ENCODE results near the gene RAB7A. TPM values are rescaled to one million over a fixed set of nuclear protein-coding genes. Genes with fewer than 3 reads are reported as not detected.
"Not testable (repeated sequence)": the region's sequence is repeated elsewhere in the genome, so short reads cannot be mapped to it uniquely, and the experiment has no call there.

The RAB7A gene
- total and polyA plus RNA-seq, 4 donors, result 125 to 211 (median 164) TPM

DNA sequence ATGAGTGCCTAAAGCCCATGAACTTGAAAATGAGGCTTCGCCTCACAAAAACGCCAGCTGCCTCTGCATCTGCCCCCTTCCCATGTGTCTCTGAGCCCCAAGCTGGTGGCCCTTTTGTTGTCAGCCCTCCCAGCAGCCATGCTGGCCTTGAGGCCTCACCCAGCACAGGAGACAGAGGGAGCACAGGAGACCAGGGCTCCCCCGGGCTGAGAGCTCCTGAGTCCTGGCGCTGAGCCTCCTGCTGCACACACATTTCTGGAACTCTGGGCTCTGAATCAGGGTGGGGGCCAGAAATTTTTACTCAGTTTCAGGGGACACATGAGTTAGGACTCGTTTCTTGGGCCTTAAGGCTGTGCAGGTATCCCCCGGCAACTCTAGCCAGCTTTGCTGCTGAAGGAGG is 97.0 kb downstream of the RAB7A start:
- Histone ChIP-seq H3K4me1 (ENCODE audit: control insufficient read depth in 1 of 2, insufficient read depth in 2 of 2, low read length in 2 of 2) (no peaks in the 10 kb centered on the region), H3K27me3 (ENCODE audit: control insufficient read depth in 1 of 2, insufficient read depth in 2 of 2, low read length in 1 of 2) (no peaks in the 10 kb centered on the region), H3K9me3 (ENCODE audit: control insufficient read depth, low read length) (no peaks in the 10 kb centered on the region), H3K4me3 (ENCODE audit: low read length in 2 of 2) (no peak overlapping the region), H3K27ac (ENCODE audit: low read depth in 1 of 2, low read length in 2 of 2) (no peak overlapping the region), H3K36me3 (ENCODE audit: control insufficient read depth in 1 of 2, insufficient read depth in 2 of 2, low read length in 1 of 2) (no peaks in the 10 kb centered on the region)
- ATAC-seq (ENCODE audit: low FRiP score), result no peak
- 78 to 84% methylated on average over 6 of the region's 6 CpGs for WGBS, 2 donors
- no peak for DNase-seq
- intact Hi-C loops (cut with DNase I), result no loop called here

DNA sequence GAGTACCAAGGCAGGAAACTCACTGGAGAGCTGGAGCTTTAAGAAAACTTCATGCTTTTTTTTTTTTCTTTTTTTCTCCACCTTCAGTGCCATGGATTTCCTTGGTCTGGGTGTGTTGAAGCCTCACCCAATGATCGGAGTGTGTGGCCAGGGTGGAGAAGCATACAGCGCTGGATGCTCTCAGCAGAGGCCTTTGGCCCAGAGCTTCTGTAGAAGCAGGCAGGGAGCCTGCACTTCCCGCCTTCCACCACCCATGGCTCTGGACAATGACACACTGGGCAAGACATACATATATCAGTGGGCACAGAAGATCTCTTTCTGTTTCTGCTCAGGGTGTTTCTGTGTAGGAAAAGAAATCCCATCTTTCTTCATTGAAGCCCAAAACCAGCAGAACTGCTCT is 97.6 kb downstream of the RAB7A start:
- no peaks in the 10 kb centered on the region for H3K27me3 ChIP-seq (ENCODE audit: control insufficient read depth in 1 of 2, insufficient read depth in 2 of 2, low read length in 1 of 2)
- H3K27ac ChIP-seq (ENCODE audit: low read depth in 1 of 2, low read length in 2 of 2), result peak overlapping the region in 1 of 2 donors; percentile 46
- intact Hi-C loops (cut with DNase I), result no loop called here
- ATAC-seq (ENCODE audit: low FRiP score) (no peak), DNase-seq (no peak)
- no peak overlapping the region for H3K4me3 ChIP-seq (ENCODE audit: low read length in 2 of 2)
- no peaks in the 10 kb centered on the region for H3K4me1 ChIP-seq (ENCODE audit: control insufficient read depth in 1 of 2, insufficient read depth in 2 of 2, low read length in 2 of 2)
- 79% methylated on average over 3 of the region's 3 CpGs for WGBS, 2 donors
- H3K9me3 ChIP-seq (ENCODE audit: control insufficient read depth, low read length), result no peaks in the 10 kb centered on the region
- no peaks in the 10 kb centered on the region for H3K36me3 ChIP-seq (ENCODE audit: control insufficient read depth in 1 of 2, insufficient read depth in 2 of 2, low read length in 1 of 2)

DNA sequence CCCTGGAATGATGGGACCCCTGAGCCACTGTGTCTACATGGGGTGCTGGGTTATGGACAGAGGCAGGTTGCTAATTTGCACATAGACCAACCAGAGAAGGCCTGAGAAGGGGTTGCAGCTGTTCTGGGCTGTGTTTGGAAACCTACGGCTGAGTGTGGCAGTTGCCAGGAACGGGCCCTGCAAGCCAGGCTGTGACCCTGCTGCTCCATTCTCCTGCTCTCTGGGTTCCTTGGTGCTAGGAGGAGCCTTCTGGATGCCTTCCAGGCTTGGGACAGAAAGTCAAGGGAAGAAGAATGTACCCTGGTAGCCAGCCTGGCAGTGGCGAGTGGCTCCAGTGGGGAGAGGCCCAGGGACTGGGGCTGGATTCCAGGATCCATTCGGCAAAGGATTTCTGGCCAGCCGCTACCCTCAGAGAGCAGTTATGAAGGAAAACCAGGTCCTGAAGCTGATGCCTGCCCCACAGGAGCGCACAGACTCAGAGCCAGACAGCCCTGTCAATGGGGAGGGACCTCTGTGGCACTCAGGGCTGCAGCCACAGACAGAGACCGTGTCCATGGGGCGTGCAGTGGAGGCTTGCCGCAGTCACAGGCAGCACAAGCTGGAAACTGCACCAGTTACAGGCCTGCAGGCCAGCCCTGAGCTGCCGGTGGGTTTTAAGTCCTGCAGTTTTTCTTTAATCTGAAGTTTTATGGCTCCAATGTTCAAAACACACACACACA is 98.3 kb downstream of the RAB7A start:
- Histone ChIP-seq H3K27ac (ENCODE audit: low read depth in 1 of 2, low read length in 2 of 2) (peak overlapping the region in 1 of 2 donors; percentile 46), H3K4me1 (ENCODE audit: control insufficient read depth in 1 of 2, insufficient read depth in 2 of 2, low read length in 2 of 2) (no peaks in the 10 kb centered on the region), H3K27me3 (ENCODE audit: control insufficient read depth in 1 of 2, insufficient read depth in 2 of 2, low read length in 1 of 2) (no peaks in the 10 kb centered on the region), H3K9me3 (ENCODE audit: control insufficient read depth, low read length) (no peaks in the 10 kb centered on the region), H3K36me3 (ENCODE audit: control insufficient read depth in 1 of 2, insufficient read depth in 2 of 2, low read length in 1 of 2) (no peaks in the 10 kb centered on the region), H3K4me3 (ENCODE audit: low read length in 2 of 2) (no peak overlapping the region)
- intact Hi-C loops (cut with DNase I), result no loop called here
- peak; percentile 70 for ATAC-seq (ENCODE audit: low FRiP score)
- 37 to 51% methylated on average over 10 of the region's 10 CpGs for WGBS, 2 donors
- no peak for DNase-seq

DNA sequence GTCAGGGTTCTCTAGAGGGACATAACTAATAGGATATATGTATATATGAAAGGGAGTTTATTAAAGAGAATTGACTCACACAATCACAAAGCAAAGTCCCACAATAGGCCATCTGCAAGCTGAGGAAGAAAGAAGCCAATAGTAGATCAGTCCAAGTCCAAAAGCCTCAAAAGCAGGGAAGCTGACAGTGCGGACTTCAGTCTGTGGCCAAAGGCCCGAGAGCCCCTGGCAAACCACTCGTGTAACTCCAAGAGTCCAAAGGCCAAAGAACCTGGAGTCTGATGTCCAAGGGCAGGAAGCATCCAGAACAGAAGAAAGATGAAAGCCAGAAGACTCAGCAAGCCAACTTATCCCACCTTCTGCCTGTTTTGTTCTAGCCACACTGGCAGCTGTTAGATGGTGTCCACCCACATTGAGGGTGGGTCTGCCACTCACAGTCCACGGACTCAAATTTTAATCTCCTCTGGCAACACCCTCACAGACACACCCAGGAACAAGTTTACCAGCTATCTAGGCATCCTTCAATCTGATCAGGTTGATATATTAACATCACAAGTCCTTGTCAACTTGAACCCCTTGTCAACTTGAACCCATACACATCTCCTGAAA is 99.2 kb downstream of the RAB7A start:
- Histone ChIP-seq H3K27me3 (ENCODE audit: control insufficient read depth in 1 of 2, insufficient read depth in 2 of 2, low read length in 1 of 2) (no peaks in the 10 kb centered on the region), H3K4me1 (ENCODE audit: control insufficient read depth in 1 of 2, insufficient read depth in 2 of 2, low read length in 2 of 2) (no peaks in the 10 kb centered on the region), H3K4me3 (ENCODE audit: low read length in 2 of 2) (no peak overlapping the region), H3K9me3 (ENCODE audit: control insufficient read depth, low read length) (no peaks in the 10 kb centered on the region), H3K27ac (ENCODE audit: low read depth in 1 of 2, low read length in 2 of 2) (no peak overlapping the region), H3K36me3 (ENCODE audit: control insufficient read depth in 1 of 2, insufficient read depth in 2 of 2, low read length in 1 of 2) (no peaks in the 10 kb centered on the region)
- ATAC-seq (ENCODE audit: low FRiP score) (no peak), DNase-seq (no peak)
- intact Hi-C loops (cut with DNase I), result no loop called here
- 81 to 82% methylated on average over 4 of the region's 4 CpGs for WGBS, 2 donors

DNA sequence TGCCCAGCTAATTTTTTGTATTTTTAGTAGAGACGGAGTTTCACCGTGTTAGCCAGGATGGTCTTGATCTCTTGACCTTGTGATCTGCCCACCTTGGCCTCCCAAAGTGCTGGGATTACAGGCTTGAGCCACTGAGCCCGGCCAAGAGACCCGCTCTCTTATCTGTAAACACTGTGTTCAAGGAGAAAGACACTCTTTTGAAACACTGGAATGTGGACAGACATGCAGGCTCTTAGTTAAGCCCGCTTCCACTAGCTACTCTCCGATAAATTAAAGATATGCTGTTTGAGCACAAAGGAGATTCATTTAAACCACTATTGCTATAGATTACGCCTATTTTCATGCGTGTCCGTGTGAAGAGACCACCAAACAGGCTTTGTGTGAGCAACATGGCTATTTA is 103.1 kb downstream of the RAB7A start:
- 91 to 92% methylated on average over 9 of the region's 9 CpGs for WGBS, 2 donors
- H3K4me3 ChIP-seq (ENCODE audit: low read length in 2 of 2); H3K27ac ChIP-seq (ENCODE audit: low read depth in 1 of 2, low read length in 2 of 2); DNase-seq; intact Hi-C loops (cut with DNase I); H3K27me3 ChIP-seq (ENCODE audit: control insufficient read depth in 1 of 2, insufficient read depth in 2 of 2, low read length in 1 of 2); H3K9me3 ChIP-seq (ENCODE audit: control insufficient read depth, low read length); H3K4me1 ChIP-seq (ENCODE audit: control insufficient read depth in 1 of 2, insufficient read depth in 2 of 2, low read length in 2 of 2); H3K36me3 ChIP-seq (ENCODE audit: control insufficient read depth in 1 of 2, insufficient read depth in 2 of 2, low read length in 1 of 2); ATAC-seq (ENCODE audit: low FRiP score): not testable (repeated sequence)

- H3K27ac ChIP-seq (ENCODE audit: low read depth in 1 of 2, low read length in 2 of 2); H3K4me3 ChIP-seq (ENCODE audit: low read length in 2 of 2); ATAC-seq (ENCODE audit: low FRiP score); H3K4me1 ChIP-seq (ENCODE audit: control insufficient read depth in 1 of 2, insufficient read depth in 2 of 2, low read length in 2 of 2); H3K27me3 ChIP-seq (ENCODE audit: control insufficient read depth in 1 of 2, insufficient read depth in 2 of 2, low read length in 1 of 2); intact Hi-C loops (cut with DNase I); DNase-seq; H3K36me3 ChIP-seq (ENCODE audit: control insufficient read depth in 1 of 2, insufficient read depth in 2 of 2, low read length in 1 of 2); H3K9me3 ChIP-seq (ENCODE audit: control insufficient read depth, low read length): not testable (repeated sequence)
- WGBS, 2 donors, result 76 to 78% methylated on average over 7 of the region's 7 CpGs
Observed at GRCh38 chr3:128829925-128830625, 104.1 kb downstream of the RAB7A start.

DNA sequence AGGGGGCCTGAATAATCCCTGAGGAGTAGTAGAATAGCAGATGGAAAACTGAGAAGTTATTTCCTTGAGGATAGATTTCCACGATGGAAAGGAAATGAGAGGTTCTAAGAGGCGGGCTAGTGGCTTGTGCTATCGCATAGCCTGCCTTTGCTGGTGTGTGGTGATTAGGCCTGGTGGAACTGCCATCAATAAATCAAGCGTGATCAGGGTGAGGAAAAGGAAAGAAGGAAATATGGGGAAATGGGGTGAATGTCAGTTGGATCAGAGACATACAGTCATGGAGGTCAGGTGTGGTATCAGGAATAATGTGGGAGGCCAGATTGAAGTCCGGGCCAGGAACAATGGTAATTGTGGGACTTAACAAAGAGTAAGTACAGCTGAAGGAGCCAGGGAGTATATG is 104.8 kb downstream of the RAB7A start:
- DNase-seq; H3K27me3 ChIP-seq (ENCODE audit: control insufficient read depth in 1 of 2, insufficient read depth in 2 of 2, low read length in 1 of 2); intact Hi-C loops (cut with DNase I); H3K9me3 ChIP-seq (ENCODE audit: control insufficient read depth, low read length); H3K4me1 ChIP-seq (ENCODE audit: control insufficient read depth in 1 of 2, insufficient read depth in 2 of 2, low read length in 2 of 2); H3K36me3 ChIP-seq (ENCODE audit: control insufficient read depth in 1 of 2, insufficient read depth in 2 of 2, low read length in 1 of 2); H3K4me3 ChIP-seq (ENCODE audit: low read length in 2 of 2); ATAC-seq (ENCODE audit: low FRiP score); H3K27ac ChIP-seq (ENCODE audit: low read depth in 1 of 2, low read length in 2 of 2): not testable (repeated sequence)
- 86 to 88% methylated on average over 5 of the region's 5 CpGs for WGBS, 2 donors

DNA sequence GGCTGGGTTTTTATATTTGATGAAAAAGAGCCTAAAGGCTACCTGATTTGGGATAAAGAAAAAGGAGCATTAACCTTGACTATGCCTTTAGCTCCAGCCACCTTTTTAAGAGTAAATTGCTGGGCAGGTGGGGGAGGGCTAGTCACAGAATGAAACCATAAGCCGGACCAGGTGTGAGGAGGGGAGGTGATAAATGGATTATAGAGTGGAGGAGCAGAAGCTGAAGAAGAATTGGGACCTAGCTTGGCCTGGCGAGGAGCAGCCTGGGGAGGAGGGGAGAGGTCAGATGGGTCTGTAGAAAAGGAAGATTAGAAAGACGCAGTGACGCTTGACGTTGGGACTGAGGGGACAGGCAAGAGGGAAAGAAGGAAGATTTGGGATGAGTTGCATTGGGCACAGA is 107.0 kb downstream of the RAB7A start:
- DNase-seq; H3K4me1 ChIP-seq (ENCODE audit: control insufficient read depth in 1 of 2, insufficient read depth in 2 of 2, low read length in 2 of 2); intact Hi-C loops (cut with DNase I); H3K27me3 ChIP-seq (ENCODE audit: control insufficient read depth in 1 of 2, insufficient read depth in 2 of 2, low read length in 1 of 2); H3K27ac ChIP-seq (ENCODE audit: low read depth in 1 of 2, low read length in 2 of 2); H3K4me3 ChIP-seq (ENCODE audit: low read length in 2 of 2); ATAC-seq (ENCODE audit: low FRiP score); H3K9me3 ChIP-seq (ENCODE audit: control insufficient read depth, low read length); H3K36me3 ChIP-seq (ENCODE audit: control insufficient read depth in 1 of 2, insufficient read depth in 2 of 2, low read length in 1 of 2): not testable (repeated sequence)
- WGBS, 2 donors, result 81 to 89% methylated on average over 5 of the region's 5 CpGs

GRCh38 chr3:128835096-128835495 is 109.1 kb downstream of the RAB7A start:
- WGBS, 2 donors, result 90 to 92% methylated on average over 4 of the region's 4 CpGs
- Histone ChIP-seq H3K36me3 (ENCODE audit: control insufficient read depth in 1 of 2, insufficient read depth in 2 of 2, low read length in 1 of 2) (no peaks in the 10 kb centered on the region), H3K27ac (ENCODE audit: low read depth in 1 of 2, low read length in 2 of 2) (no peak overlapping the region), H3K27me3 (ENCODE audit: control insufficient read depth in 1 of 2, insufficient read depth in 2 of 2, low read length in 1 of 2) (no peaks in the 10 kb centered on the region), H3K4me3 (ENCODE audit: low read length in 2 of 2) (no peak overlapping the region), H3K4me1 (ENCODE audit: control insufficient read depth in 1 of 2, insufficient read depth in 2 of 2, low read length in 2 of 2) (no peaks in the 10 kb centered on the region), H3K9me3 (ENCODE audit: control insufficient read depth, low read length) (no peaks in the 10 kb centered on the region)
- no peak for DNase-seq
- intact Hi-C loops (cut with DNase I), result no loop called here
- no peak for ATAC-seq (ENCODE audit: low FRiP score)
